Fibroblast of mammary gland (primary cell): ENCODE results near the gene SKIC2.

Source experiments
- DNase-seq: peaks from one replicate; pipeline ENCODE4 v3.0.0-alpha.2; 2010; ENCODE audit warnings: low read depth
- H3K4me3 ChIP-seq: 2 replicates; pipeline ENCODE4 v1.5.1; 2011; ENCODE audit warnings: low read depth, mild to moderate bottlenecking, low read length, moderate library complexity; ENCODE audit not compliant: control insufficient read depth
- TF ChIP-seq, protein P1 (sequence below): conservative IDR thresholded peaks from 2 replicates; pipeline ENCODE4 v1.5.1; 2011; ENCODE audit warnings: low read depth, low read length, inconsistent platforms; ENCODE audit not compliant: control insufficient read depth, insufficient read depth

The SKIC2 gene

GRCh38 chr6:31949926-31950548, 8.9 kb upstream of the SKIC2 start:
- no peak overlapping the region for H3K4me3 ChIP-seq
- TF ChIP-seq, protein P1, sequence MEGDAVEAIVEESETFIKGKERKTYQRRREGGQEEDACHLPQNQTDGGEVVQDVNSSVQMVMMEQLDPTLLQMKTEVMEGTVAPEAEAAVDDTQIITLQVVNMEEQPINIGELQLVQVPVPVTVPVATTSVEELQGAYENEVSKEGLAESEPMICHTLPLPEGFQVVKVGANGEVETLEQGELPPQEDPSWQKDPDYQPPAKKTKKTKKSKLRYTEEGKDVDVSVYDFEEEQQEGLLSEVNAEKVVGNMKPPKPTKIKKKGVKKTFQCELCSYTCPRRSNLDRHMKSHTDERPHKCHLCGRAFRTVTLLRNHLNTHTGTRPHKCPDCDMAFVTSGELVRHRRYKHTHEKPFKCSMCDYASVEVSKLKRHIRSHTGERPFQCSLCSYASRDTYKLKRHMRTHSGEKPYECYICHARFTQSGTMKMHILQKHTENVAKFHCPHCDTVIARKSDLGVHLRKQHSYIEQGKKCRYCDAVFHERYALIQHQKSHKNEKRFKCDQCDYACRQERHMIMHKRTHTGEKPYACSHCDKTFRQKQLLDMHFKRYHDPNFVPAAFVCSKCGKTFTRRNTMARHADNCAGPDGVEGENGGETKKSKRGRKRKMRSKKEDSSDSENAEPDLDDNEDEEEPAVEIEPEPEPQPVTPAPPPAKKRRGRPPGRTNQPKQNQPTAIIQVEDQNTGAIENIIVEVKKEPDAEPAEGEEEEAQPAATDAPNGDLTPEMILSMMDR = no peak
- no peak for DNase-seq

DNA sequence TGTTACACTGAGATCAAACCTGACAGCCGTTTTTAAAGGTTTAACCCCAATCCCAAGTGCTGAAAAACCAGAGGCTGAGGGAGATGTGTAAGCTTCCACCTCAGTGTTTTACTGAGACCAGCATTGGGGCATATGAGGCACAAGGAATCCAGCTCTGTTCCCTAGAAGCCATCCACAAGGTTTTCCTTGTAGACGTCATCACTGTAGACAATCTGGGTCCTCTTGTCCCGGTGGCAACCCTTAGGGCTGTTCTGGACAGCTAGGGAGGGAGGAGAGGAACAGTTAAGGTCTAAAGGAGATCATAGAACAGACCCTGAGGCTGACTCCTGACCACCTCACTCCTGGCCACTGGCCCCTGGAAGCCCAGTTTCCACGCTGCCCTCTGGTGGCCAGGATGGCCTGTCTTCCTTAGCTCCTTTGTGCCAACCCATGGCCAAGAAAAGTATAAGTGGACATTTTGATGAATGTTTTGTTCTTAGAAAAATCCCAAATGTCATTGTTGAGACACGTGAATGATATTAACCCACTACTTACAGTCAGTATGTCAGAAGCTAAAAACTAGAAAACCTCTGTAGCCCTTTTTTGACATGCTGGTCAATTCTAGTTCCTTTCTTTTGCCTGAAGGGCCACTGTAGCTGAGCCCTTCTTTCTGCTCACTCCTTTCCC, 6.7 kb upstream of the SKIC2 start:
- H3K4me3 ChIP-seq = no peak overlapping the region
- DNase-seq = peak; percentile 74
- TF ChIP-seq, protein P1 = peak; percentile 92

DNA sequence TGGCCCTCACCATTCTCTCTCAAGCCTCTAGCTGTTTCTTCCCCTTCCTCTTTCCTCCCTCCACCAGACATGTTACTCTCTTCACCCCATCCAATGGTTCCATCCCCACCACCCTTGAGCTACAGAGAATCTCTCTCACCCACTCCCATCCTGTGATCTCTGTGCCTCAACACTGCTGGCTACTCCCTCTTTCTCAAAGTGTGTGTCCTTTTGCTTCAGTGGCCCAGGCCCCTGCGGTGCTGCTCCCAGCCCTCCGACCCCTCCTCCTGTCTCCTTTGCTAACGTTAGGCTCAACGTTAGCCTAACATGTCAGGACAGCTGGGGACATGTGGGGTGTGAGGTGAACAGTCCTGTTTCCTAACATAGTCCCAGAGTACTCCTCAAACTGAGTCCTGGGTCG, 6.1 kb upstream of the SKIC2 start:
- no peak overlapping the region for H3K4me3 ChIP-seq
- DNase-seq = no peak
- TF ChIP-seq, protein P1 = no peak

GRCh38 chr6:31954511-31954910, 4.5 kb upstream of the SKIC2 start:
- no peak for DNase-seq
- TF ChIP-seq, protein P1 = no peak

GRCh38 chr6:31956796-31957195, 2.2 kb upstream of the SKIC2 start:
- DNase-seq = no peak
- no peak overlapping the region for H3K4me3 ChIP-seq
- TF ChIP-seq, protein P1 = no peak

More at GRCh38 chr6:31954511-31954910, 4.5 kb upstream of the SKIC2 start:
- no peak overlapping the region for H3K4me3 ChIP-seq

DNA sequence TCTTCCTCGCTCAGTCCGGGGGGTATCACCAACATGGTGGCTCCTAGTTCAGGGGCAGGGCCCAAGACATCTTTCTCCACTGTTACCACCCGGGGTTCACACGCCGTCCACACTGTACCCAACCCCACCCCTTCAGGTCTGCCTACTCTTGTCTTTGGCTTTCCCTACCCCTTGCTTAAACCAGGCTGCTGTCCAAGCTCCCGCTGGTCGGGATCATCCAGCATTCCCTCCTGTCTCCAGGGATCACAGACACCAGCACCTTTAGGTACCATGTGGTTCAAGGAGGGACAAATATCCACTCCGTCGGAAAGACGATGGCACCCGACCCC, 599 bp upstream of the SKIC2 start:
- TF ChIP-seq, protein P1 = no peak
- peak overlapping the region; percentile 96 for H3K4me3 ChIP-seq
- no peak for DNase-seq
